ENCODE data around the gene BCL11B.

Gene BCL11B

GRCh38 chr14:99271951-99272631 is at the start of gene BCL11B:
Gene BCL11B (minus strand): TSS chr14:99272197. CDS start chr14:99271218, 979 bp downstream.
- DNase-seq = peak; percentile 85
- in situ Hi-C loops (cut with MboI; ENCODE audit: low pct_unique_long_range_greater_than_20kb, low sequenced_read_pairs) = no loop called here

GRCh38 chr14:99321236-99321925 is 49.4 kb upstream of the BCL11B start:
- no peak for DNase-seq
- in situ Hi-C loops (cut with MboI; ENCODE audit: low pct_unique_long_range_greater_than_20kb, low sequenced_read_pairs) = no loop called here

GRCh38 chr14:99320621-99321235 is 48.7 kb upstream of the BCL11B start:
- in situ Hi-C loops (cut with MboI; ENCODE audit: low pct_unique_long_range_greater_than_20kb, low sequenced_read_pairs) = no loop called here
- DNase-seq = no peak

GRCh38 chr14:99320105-99320572 is 48.1 kb upstream of the BCL11B start:
- in situ Hi-C loops (cut with MboI; ENCODE audit: low pct_unique_long_range_greater_than_20kb, low sequenced_read_pairs) = no loop called here
- DNase-seq = peak; percentile 78

GRCh38 chr14:99318959-99319295 is 46.9 kb upstream of the BCL11B start:
- in situ Hi-C loops (cut with MboI; ENCODE audit: low pct_unique_long_range_greater_than_20kb, low sequenced_read_pairs) = no loop called here
- DNase-seq = no peak

- DNase-seq = no peak
- in situ Hi-C loops (cut with MboI; ENCODE audit: low pct_unique_long_range_greater_than_20kb, low sequenced_read_pairs) = no loop called here
These were observed 46.3 kb upstream of the BCL11B start for GRCh38 chr14:99318091-99318958.

- DNase-seq = no peak
- in situ Hi-C loops (cut with MboI; ENCODE audit: low pct_unique_long_range_greater_than_20kb, low sequenced_read_pairs) = no loop called here
These were observed 45.5 kb upstream of the BCL11B start for GRCh38 chr14:99317231-99318090.

- no peak for DNase-seq
- in situ Hi-C loops (cut with MboI; ENCODE audit: low pct_unique_long_range_greater_than_20kb, low sequenced_read_pairs) = no loop called here
These were observed 44.5 kb upstream of the BCL11B start for GRCh38 chr14:99316281-99317163.

- no peak for DNase-seq
- in situ Hi-C loops (cut with MboI; ENCODE audit: low pct_unique_long_range_greater_than_20kb, low sequenced_read_pairs) = no loop called here
These were observed 43.2 kb upstream of the BCL11B start for GRCh38 chr14:99315197-99315596.

- in situ Hi-C loops (cut with MboI; ENCODE audit: low pct_unique_long_range_greater_than_20kb, low sequenced_read_pairs) = no loop called here
- DNase-seq = no peak
These were observed 42.6 kb upstream of the BCL11B start for GRCh38 chr14:99314623-99315022.

GRCh38 chr14:99313234-99313633 is 41.2 kb upstream of the BCL11B start:
- in situ Hi-C loops (cut with MboI; ENCODE audit: low pct_unique_long_range_greater_than_20kb, low sequenced_read_pairs) = no loop called here
- DNase-seq = no peak

- in situ Hi-C loops (cut with MboI; ENCODE audit: low pct_unique_long_range_greater_than_20kb, low sequenced_read_pairs) = no loop called here
These were observed 40.1 kb upstream of the BCL11B start for GRCh38 chr14:99312106-99312505.

GRCh38 chr14:99309220-99309766 is 37.3 kb upstream of the BCL11B start:
- no peak for DNase-seq
- in situ Hi-C loops (cut with MboI; ENCODE audit: low pct_unique_long_range_greater_than_20kb, low sequenced_read_pairs) = no loop called here

More at GRCh38 chr14:99312106-99312505, 40.1 kb upstream of the BCL11B start:
- no peak for DNase-seq

GRCh38 chr14:99304208-99304607 is 32.2 kb upstream of the BCL11B start:
- in situ Hi-C loops (cut with MboI; ENCODE audit: low pct_unique_long_range_greater_than_20kb, low sequenced_read_pairs) = no loop called here
- DNase-seq = no peak

- in situ Hi-C loops (cut with MboI; ENCODE audit: low pct_unique_long_range_greater_than_20kb, low sequenced_read_pairs) = no loop called here
- DNase-seq = no peak
These were observed 28.2 kb upstream of the BCL11B start for GRCh38 chr14:99300190-99300589.

GRCh38 chr14:99296517-99296916 is 24.5 kb upstream of the BCL11B start:
- no peak for DNase-seq
- in situ Hi-C loops (cut with MboI; ENCODE audit: low pct_unique_long_range_greater_than_20kb, low sequenced_read_pairs) = no loop called here

- DNase-seq = no peak
- in situ Hi-C loops (cut with MboI; ENCODE audit: low pct_unique_long_range_greater_than_20kb, low sequenced_read_pairs) = no loop called here
These were observed 17.6 kb upstream of the BCL11B start for GRCh38 chr14:99289394-99290189.

Measured in KBM-7 (cell line).